H9 (cell line): ENCODE measurements around the gene ALDH9A1. TPM values are rescaled to one million over a fixed set of nuclear protein-coding genes. Genes with fewer than 3 reads are reported as not detected.

Source experiments
- DNase-seq: peaks from one replicate; pipeline ENCODE4 v3.0.0-alpha.2; 2017
- H2AFZ ChIP-seq: one replicate; pipeline ENCODE4 v1.6.1; 2013; ENCODE audit warnings: mild to moderate bottlenecking, low read length, control low read depth, moderate library complexity
- H2AK5ac ChIP-seq: 2 replicates; pipeline ENCODE4 v1.6.1; 2013; ENCODE audit warnings: low read length, control low read depth, mixed read lengths; ENCODE audit not compliant: insufficient read length
- H2BK120ac ChIP-seq: one replicate; pipeline ENCODE4 v1.6.1; 2013; ENCODE audit warnings: low read depth, mild to moderate bottlenecking, low read length, control low read depth, inconsistent platforms; ENCODE audit not compliant: poor library complexity, severe bottlenecking
- H2BK12ac ChIP-seq: 2 replicates; pipeline ENCODE4 v1.6.1; 2013; ENCODE audit warnings: low read length, control low read depth, mixed read lengths, low read depth; ENCODE audit not compliant: insufficient read length
- H2BK15ac ChIP-seq: 2 replicates; pipeline ENCODE4 v1.6.1; 2013; ENCODE audit warnings: low read depth, low read length, control low read depth
- H2BK20ac ChIP-seq: one replicate; pipeline ENCODE4 v1.6.1; 2013; ENCODE audit warnings: low read depth, mild to moderate bottlenecking, low read length, control low read depth, inconsistent platforms; ENCODE audit not compliant: poor library complexity, severe bottlenecking
- H2BK5ac ChIP-seq: 2 replicates; pipeline ENCODE4 v1.6.1; 2013; ENCODE audit warnings: low read length, control low read depth, mixed read lengths; ENCODE audit not compliant: insufficient read length
- H3K14ac ChIP-seq: 2 replicates; pipeline ENCODE4 v1.6.1; 2013; ENCODE audit warnings: low read length, control low read depth; ENCODE audit not compliant: insufficient read depth
- H3K18ac ChIP-seq: 2 replicates; pipeline ENCODE4 v1.6.1; 2013; ENCODE audit warnings: low read depth, mild to moderate bottlenecking, mixed read lengths, low read length, control low read depth; ENCODE audit not compliant: insufficient read length
- H3K23ac ChIP-seq: 2 replicates; pipeline ENCODE4 v1.6.1; 2013; ENCODE audit warnings: low read length, control low read depth, mixed read lengths, low read depth; ENCODE audit not compliant: insufficient read length
- H3K23me2 ChIP-seq: 2 replicates; pipeline ENCODE4 v1.6.1; 2013; ENCODE audit warnings: low read depth, mild to moderate bottlenecking, mixed read lengths, low read length, control low read depth; ENCODE audit not compliant: insufficient read length, poor library complexity, severe bottlenecking
- H3K27ac ChIP-seq: 2 replicates; pipeline ENCODE4 v1.5.1; 2013; ENCODE audit warnings: low read length, control low read depth, mixed read lengths, low read depth; ENCODE audit not compliant: insufficient read length
- H3K27me3 ChIP-seq: 2 replicates; pipeline ENCODE4 v1.6.1; 2013; ENCODE audit warnings: low read length, control low read depth, inconsistent platforms; ENCODE audit not compliant: insufficient read depth
- H3K4ac ChIP-seq: 2 replicates; pipeline ENCODE4 v1.6.1; 2013; ENCODE audit warnings: low read depth, mild to moderate bottlenecking, control low read depth, inconsistent platforms, low read length, moderate library complexity
- H3K4me1 ChIP-seq: 2 replicates; pipeline ENCODE4 v1.6.1; 2013; ENCODE audit warnings: low read length, control low read depth, inconsistent platforms; ENCODE audit not compliant: insufficient read depth
- H3K4me2 ChIP-seq: 2 replicates; pipeline ENCODE4 v1.6.1; 2013; ENCODE audit warnings: low read length, control low read depth, mixed read lengths; ENCODE audit not compliant: insufficient read length, insufficient read depth
- H3K56ac ChIP-seq: 2 replicates; pipeline ENCODE4 v1.6.1; 2013; ENCODE audit warnings: low read depth, mild to moderate bottlenecking, mixed read lengths, low read length, control low read depth; ENCODE audit not compliant: insufficient read length
- H3K79me1 ChIP-seq: 2 replicates; pipeline ENCODE4 v1.6.1; 2013; ENCODE audit warnings: low read depth, mild to moderate bottlenecking, moderate library complexity, low read length, control low read depth, inconsistent platforms; ENCODE audit not compliant: insufficient read depth, poor library complexity, severe bottlenecking
- H3K79me2 ChIP-seq: 2 replicates; pipeline ENCODE4 v1.6.1; 2013; ENCODE audit warnings: low read length, control low read depth, inconsistent platforms; ENCODE audit not compliant: insufficient read depth
- H3K9ac ChIP-seq: 2 replicates; pipeline ENCODE4 v1.6.1; 2013; ENCODE audit warnings: low read length, control low read depth, mixed read lengths; ENCODE audit not compliant: insufficient read length; ENCODE audit errors: extremely low read depth
- H3K9me3 ChIP-seq: one replicate; pipeline ENCODE4 v1.6.1; 2013; ENCODE audit warnings: low read depth, low read length, inconsistent platforms; ENCODE audit not compliant: control insufficient read depth
- H3T11ph ChIP-seq: one replicate; pipeline ENCODE4 v1.6.1; 2013; ENCODE audit warnings: mild to moderate bottlenecking, low read length, control low read depth, inconsistent platforms
- H4K20me1 ChIP-seq: one replicate; pipeline ENCODE4 v1.6.1; 2013; ENCODE audit not compliant: control insufficient read depth, insufficient read length, insufficient read depth
- H4K5ac ChIP-seq: 2 replicates; pipeline ENCODE4 v1.6.1; 2013; ENCODE audit warnings: low read depth, mild to moderate bottlenecking, mixed read lengths, low read length, control low read depth; ENCODE audit not compliant: insufficient read length
- H4K8ac ChIP-seq: replicated peaks from 2 replicates; pipeline ENCODE4 v1.6.1; 2013; ENCODE audit warnings: low read length, control low read depth, mixed read lengths, low read depth; ENCODE audit not compliant: insufficient read length
- H4K91ac ChIP-seq: 2 replicates; pipeline ENCODE4 v1.6.1; 2013; ENCODE audit warnings: low read depth, mild to moderate bottlenecking, moderate library complexity, mixed read lengths, low read length, control low read depth; ENCODE audit not compliant: insufficient read length
- H3K27ac Mint-ChIP-seq, 3 experiments: 2 replicates in 2 of 3; 3 replicates in 1 of 3; pipeline ENCODE4 v1.8.0; 2020 to 2021; ENCODE audit warnings: mixed read lengths in 3 of 3, mild to moderate bottlenecking in 1 of 3, moderate library complexity in 1 of 3
- H3K27me3 Mint-ChIP-seq: 2 replicates; pipeline ENCODE4 v1.8.0; 2021; ENCODE audit warnings: low read depth, mild to moderate bottlenecking, moderate library complexity, mixed read lengths
- H3K36me3 Mint-ChIP-seq, 3 experiments: 2 replicates in 2 of 3; 3 replicates in 1 of 3; pipeline ENCODE4 v1.8.0; 2020 to 2021; ENCODE audit warnings: low read depth in 3 of 3, mixed read lengths in 3 of 3; ENCODE audit not compliant: insufficient read depth in 1 of 3
- H3K4me1 Mint-ChIP-seq, 2 experiments: 2 replicates each; pipeline ENCODE4 v1.8.0; 2020; ENCODE audit warnings: mixed read lengths in 2 of 2
- H3K4me3 Mint-ChIP-seq, 2 experiments: 2 replicates in 1 of 2; 3 replicates in 1 of 2; pipeline ENCODE4 v1.8.0; 2020 to 2021; ENCODE audit warnings: mild to moderate bottlenecking in 2 of 2, mixed read lengths in 2 of 2, moderate library complexity in 1 of 2
- H3K9me3 Mint-ChIP-seq, 2 experiments: 2 replicates in 1 of 2; 3 replicates in 1 of 2; pipeline ENCODE4 v1.8.0; 2020; ENCODE audit warnings: mild to moderate bottlenecking in 2 of 2, mixed read lengths in 2 of 2, moderate library complexity in 1 of 2
- CTCF ChIP-seq: fragments of 200-600 bp; sonication (generic); conservative IDR thresholded peaks from 3 replicates; pipeline ENCODE4 v1.8.0; 2021; ENCODE audit warnings: antibody characterized with exemption, mild to moderate bottlenecking
- WGBS: extraction: QIAGEN DNeasy Blood & Tissue Kit; methylation state at CpG from one replicate; pipeline ENCODE4 v1.1.7; 2013; ENCODE audit warnings: missing lambda C conversion rate, low lambda C conversion rate, mixed read lengths; ENCODE audit not compliant: insufficient read length; ENCODE audit errors: extremely low coverage; 5-methylcytosine and 5-hydroxymethylcytosine counted together
- total RNA-seq: library from RNA; stranded (reverse); gene quantifications from 2 replicates; pipeline ENCODE4 v1.2.1, GENCODE V29; 2021

Gene ALDH9A1
- total RNA-seq, 1 experiment from 2014 or later: 55.0 TPM

GRCh38 chr1:165632491-165632890 is 65.9 kb downstream of the ALDH9A1 start:
- Histone ChIP-seq H3K23me2 (peaks cover 11% of the 10 kb centered on the region), H2BK5ac (no peak overlapping the region), H2AFZ (no peak overlapping the region), H2BK15ac (no peak overlapping the region), H3K18ac (no peak overlapping the region), H4K5ac (no peak overlapping the region), H3K56ac (no peak overlapping the region), H3K79me1 (no peaks in the 10 kb centered on the region), H3T11ph (no peak overlapping the region), H4K8ac (no peak overlapping the region), H2BK20ac (no peak overlapping the region), H3K27ac (no peak overlapping the region), H3K27me3 (no peaks in the 10 kb centered on the region), H2BK12ac (no peak overlapping the region), H3K4me2 (peak overlapping the region; percentile 95), H3K4ac (no peak overlapping the region), H3K9ac (no peak overlapping the region), H3K9me3 (no peaks in the 10 kb centered on the region), H4K91ac (no peak overlapping the region), H3K4me1 (peaks cover 7% of the 10 kb centered on the region; the same call in 1 of the 2 replicates), H2BK120ac (no peak overlapping the region), H4K20me1 (no peaks in the 10 kb centered on the region), H3K14ac (no peak overlapping the region), H3K79me2 (peaks cover 3% of the 10 kb centered on the region; the same call in 1 of the 2 replicates), H2AK5ac (no peak overlapping the region), H3K23ac (no peak overlapping the region)
- Mint-ChIP-seq H3K27ac (no peak overlapping the region), H3K4me1 (peaks cover 39 to 52% of the 10 kb centered on the region in 2 experiments), H3K4me3 (peak overlapping the region in 1 of 2 experiments; percentile 31; a peak in 1 of 5 replicates), H3K9me3 (no peaks in the 10 kb centered on the region), H3K36me3 (peaks cover 3 to 5% (median 5%) of the 10 kb centered on the region in 3 experiments; a peak in 3 of 7 replicates), H3K27me3 (no peaks in the 10 kb centered on the region)
- WGBS: no CpG with 5 or more reads among the region's 7 CpGs
- TF ChIP-seq CTCF: no peak
- no peak for DNase-seq
